HL-60 (cell line): ENCODE results near the gene GABPA.

Source experiments
- GABPA ChIP-seq: IDR thresholded peaks from 2 replicates; pipeline ENCODE4 v1.6.1; 2012; ENCODE audit warnings: low read depth
- POLR2AphosphoS5 ChIP-seq: IDR thresholded peaks from 2 replicates; pipeline ENCODE4 v1.6.1; 2012; ENCODE audit warnings: low read depth
- REST ChIP-seq: IDR thresholded peaks from 2 replicates; pipeline ENCODE4 v1.6.1; 2012; ENCODE audit warnings: low read depth; ENCODE audit not compliant: insufficient replicate concordance
- TF ChIP-seq, protein P1 (sequence below): IDR thresholded peaks from one replicate; pipeline ENCODE4 v1.5.1; 2011; ENCODE audit warnings: low read length, control low read depth, inconsistent platforms; ENCODE audit not compliant: insufficient read depth

- TF ChIP-seq, protein P1, sequence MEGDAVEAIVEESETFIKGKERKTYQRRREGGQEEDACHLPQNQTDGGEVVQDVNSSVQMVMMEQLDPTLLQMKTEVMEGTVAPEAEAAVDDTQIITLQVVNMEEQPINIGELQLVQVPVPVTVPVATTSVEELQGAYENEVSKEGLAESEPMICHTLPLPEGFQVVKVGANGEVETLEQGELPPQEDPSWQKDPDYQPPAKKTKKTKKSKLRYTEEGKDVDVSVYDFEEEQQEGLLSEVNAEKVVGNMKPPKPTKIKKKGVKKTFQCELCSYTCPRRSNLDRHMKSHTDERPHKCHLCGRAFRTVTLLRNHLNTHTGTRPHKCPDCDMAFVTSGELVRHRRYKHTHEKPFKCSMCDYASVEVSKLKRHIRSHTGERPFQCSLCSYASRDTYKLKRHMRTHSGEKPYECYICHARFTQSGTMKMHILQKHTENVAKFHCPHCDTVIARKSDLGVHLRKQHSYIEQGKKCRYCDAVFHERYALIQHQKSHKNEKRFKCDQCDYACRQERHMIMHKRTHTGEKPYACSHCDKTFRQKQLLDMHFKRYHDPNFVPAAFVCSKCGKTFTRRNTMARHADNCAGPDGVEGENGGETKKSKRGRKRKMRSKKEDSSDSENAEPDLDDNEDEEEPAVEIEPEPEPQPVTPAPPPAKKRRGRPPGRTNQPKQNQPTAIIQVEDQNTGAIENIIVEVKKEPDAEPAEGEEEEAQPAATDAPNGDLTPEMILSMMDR: no peak
- TF ChIP-seq POLR2AphosphoS5 (no peak), REST (no peak), GABPA (no peak)
Measured at GRCh38 chr21:25813917-25814316, 79.1 kb downstream of the GABPA start.
